ENCODE results near the gene SPATA6L. TPM values are rescaled to one million over a fixed set of nuclear protein-coding genes. Genes with fewer than 3 reads are reported as not detected.
"Not testable (repeated sequence)": the region's sequence is repeated elsewhere in the genome, so short reads cannot be mapped to it uniquely, and the experiment has no call there.

Gene SPATA6L
- total RNA-seq, 1 donor from 2014 or later = 6.7 TPM

- TF ChIP-seq CTCF (IDR thresholded peaks at IDR 0.05; ENCODE audit: unreplicated experiment) = no peak
- no peak overlapping the region for H3K4me3 Mint-ChIP-seq (ENCODE audit: unreplicated experiment)
- H3K27me3 Mint-ChIP-seq (ENCODE audit: unreplicated experiment) = no peaks in the 10 kb centered on the region
- DNase-seq (ENCODE audit: low spot score) = no peak
- no peaks in the 10 kb centered on the region for H3K9me3 Mint-ChIP-seq (ENCODE audit: unreplicated experiment)
- H3K4me1 Mint-ChIP-seq (ENCODE audit: unreplicated experiment) = no peaks in the 10 kb centered on the region
- no peaks in the 10 kb centered on the region for H3K36me3 Mint-ChIP-seq (ENCODE audit: low read depth, unreplicated experiment)
- H3K27ac Mint-ChIP-seq (ENCODE audit: unreplicated experiment) = no peak overlapping the region
Measured at GRCh38 chr9:4617752-4618151, 48.5 kb downstream of the SPATA6L start.

- Mint-ChIP-seq H3K36me3 (ENCODE audit: low read depth, unreplicated experiment) (no peaks in the 10 kb centered on the region), H3K27ac (ENCODE audit: unreplicated experiment) (no peak overlapping the region), H3K4me3 (ENCODE audit: unreplicated experiment) (no peak overlapping the region), H3K27me3 (ENCODE audit: unreplicated experiment) (no peaks in the 10 kb centered on the region), H3K4me1 (ENCODE audit: unreplicated experiment) (no peaks in the 10 kb centered on the region), H3K9me3 (ENCODE audit: unreplicated experiment) (no peaks in the 10 kb centered on the region)
- TF ChIP-seq CTCF (IDR thresholded peaks at IDR 0.05; ENCODE audit: unreplicated experiment) = no peak
- no peak for DNase-seq (ENCODE audit: low spot score)
Measured at GRCh38 chr9:4615778-4616177, 50.5 kb downstream of the SPATA6L start.

- H3K27me3 Mint-ChIP-seq (ENCODE audit: unreplicated experiment) = no peaks in the 10 kb centered on the region
- DNase-seq (ENCODE audit: low spot score) = no peak
- H3K36me3 Mint-ChIP-seq (ENCODE audit: low read depth, unreplicated experiment) = no peaks in the 10 kb centered on the region
- no peak for TF ChIP-seq CTCF (IDR thresholded peaks at IDR 0.05; ENCODE audit: unreplicated experiment)
- no peaks in the 10 kb centered on the region for H3K4me1 Mint-ChIP-seq (ENCODE audit: unreplicated experiment)
- no peaks in the 10 kb centered on the region for H3K9me3 Mint-ChIP-seq (ENCODE audit: unreplicated experiment)
- H3K27ac Mint-ChIP-seq (ENCODE audit: unreplicated experiment) = no peak overlapping the region
- H3K4me3 Mint-ChIP-seq (ENCODE audit: unreplicated experiment) = no peak overlapping the region
Measured at GRCh38 chr9:4615251-4615650, 51.0 kb downstream of the SPATA6L start.

- Mint-ChIP-seq H3K9me3 (ENCODE audit: unreplicated experiment) (no peaks in the 10 kb centered on the region), H3K36me3 (ENCODE audit: low read depth, unreplicated experiment) (no peaks in the 10 kb centered on the region), H3K4me3 (ENCODE audit: unreplicated experiment) (no peak overlapping the region), H3K27me3 (ENCODE audit: unreplicated experiment) (no peaks in the 10 kb centered on the region), H3K27ac (ENCODE audit: unreplicated experiment) (no peak overlapping the region), H3K4me1 (ENCODE audit: unreplicated experiment) (no peaks in the 10 kb centered on the region)
- TF ChIP-seq CTCF (IDR thresholded peaks at IDR 0.05; ENCODE audit: unreplicated experiment) = no peak
- DNase-seq (ENCODE audit: low spot score) = no peak
Measured at GRCh38 chr9:4614627-4615026, 51.7 kb downstream of the SPATA6L start.

GRCh38 chr9:4606033-4606432 lies 60.2 kb downstream of the SPATA6L start:
- not testable (repeated sequence) for H3K9me3 Mint-ChIP-seq (ENCODE audit: unreplicated experiment); H3K4me3 Mint-ChIP-seq (ENCODE audit: unreplicated experiment); H3K36me3 Mint-ChIP-seq (ENCODE audit: low read depth, unreplicated experiment); DNase-seq (ENCODE audit: low spot score); H3K27ac Mint-ChIP-seq (ENCODE audit: unreplicated experiment); H3K27me3 Mint-ChIP-seq (ENCODE audit: unreplicated experiment)
- peaks cover 11% of the 10 kb centered on the region for H3K4me1 Mint-ChIP-seq (ENCODE audit: unreplicated experiment)

GRCh38 chr9:4604678-4605095 lies 61.6 kb downstream of the SPATA6L start:
- peak; percentile 93 for TF ChIP-seq CTCF (IDR thresholded peaks at IDR 0.05; ENCODE audit: unreplicated experiment)
- Mint-ChIP-seq H3K9me3 (ENCODE audit: unreplicated experiment) (no peaks in the 10 kb centered on the region), H3K27ac (ENCODE audit: unreplicated experiment) (no peak overlapping the region)

More at GRCh38 chr9:4604678-4605095, 61.6 kb downstream of the SPATA6L start:
- no peaks in the 10 kb centered on the region for H3K27me3 Mint-ChIP-seq (ENCODE audit: unreplicated experiment)
- peaks cover 23% of the 10 kb centered on the region for H3K4me1 Mint-ChIP-seq (ENCODE audit: unreplicated experiment)
- no peak overlapping the region for H3K4me3 Mint-ChIP-seq (ENCODE audit: unreplicated experiment)
- peak; percentile 70 for DNase-seq (ENCODE audit: low spot score)
- H3K36me3 Mint-ChIP-seq (ENCODE audit: low read depth, unreplicated experiment) = peaks cover 5% of the 10 kb centered on the region

Data from endothelial cell (in vitro differentiated cells).